ENCODE measurements around the gene ZBTB46. TPM values are rescaled to one million over a fixed set of nuclear protein-coding genes. Genes with fewer than 3 reads are reported as not detected.
"Not testable (repeated sequence)": the region's sequence is repeated elsewhere in the genome, so short reads cannot be mapped to it uniquely, and the experiment has no call there.

The ZBTB46 gene
- total and polyA plus RNA-seq, 9 donors = 14.2 to 20.9 (median 18.9) TPM

- H3K4me3 ChIP-seq (ENCODE audit: low read length) = no peak overlapping the region
- no peaks in the 10 kb centered on the region for H3K9me3 ChIP-seq (replicated peaks; ENCODE audit: control insufficient read depth, low read depth, low read length)
- H3K4me1 ChIP-seq (ENCODE audit: control insufficient read depth, insufficient read depth, low read length) = peaks cover 69% of the 10 kb centered on the region
- DNase-seq = peak; percentile 80
- 0% methylated on average over 2 of the region's 12 CpGs for WGBS (ENCODE audit: insufficient coverage)
- no peaks in the 10 kb centered on the region for H3K27me3 ChIP-seq (ENCODE audit: control insufficient read depth, insufficient read depth, low read length)
- peak overlapping the region; percentile 83 for H3K27ac ChIP-seq (ENCODE audit: low read length)
- H3K36me3 ChIP-seq (ENCODE audit: control insufficient read depth, insufficient read depth, low read length) = peaks cover 11% of the 10 kb centered on the region
Measured at GRCh38 chr20:63858393-63859165, 27.5 kb upstream of the ZBTB46 start.

GRCh38 chr20:63857764-63858392 lies 26.8 kb upstream of the ZBTB46 start:
- Histone ChIP-seq H3K4me1 (ENCODE audit: control insufficient read depth, insufficient read depth, low read length) (peaks cover 68% of the 10 kb centered on the region), H3K27me3 (ENCODE audit: control insufficient read depth, insufficient read depth, low read length) (no peaks in the 10 kb centered on the region), H3K9me3 (replicated peaks; ENCODE audit: control insufficient read depth, low read depth, low read length) (no peaks in the 10 kb centered on the region), H3K36me3 (ENCODE audit: control insufficient read depth, insufficient read depth, low read length) (peaks cover 6% of the 10 kb centered on the region), H3K4me3 (ENCODE audit: low read length) (no peak overlapping the region), H3K27ac (ENCODE audit: low read length) (peak overlapping the region; percentile 83)
- peak; percentile 84 for DNase-seq
- WGBS (ENCODE audit: insufficient coverage) = 7% methylated on average over 9 of the region's 14 CpGs

- peak overlapping the region; percentile 51 for H3K27ac ChIP-seq (ENCODE audit: low read length)
- no peaks in the 10 kb centered on the region for H3K27me3 ChIP-seq (ENCODE audit: control insufficient read depth, insufficient read depth, low read length)
- peaks cover 73% of the 10 kb centered on the region for H3K4me1 ChIP-seq (ENCODE audit: control insufficient read depth, insufficient read depth, low read length)
- WGBS (ENCODE audit: insufficient coverage) = 55% methylated on average over 19 of the region's 22 CpGs
- H3K9me3 ChIP-seq (replicated peaks; ENCODE audit: control insufficient read depth, low read depth, low read length) = no peaks in the 10 kb centered on the region
- H3K4me3 ChIP-seq (ENCODE audit: low read length) = no peak overlapping the region
- H3K36me3 ChIP-seq (ENCODE audit: control insufficient read depth, insufficient read depth, low read length) = no peaks in the 10 kb centered on the region
- DNase-seq = no peak
Measured at GRCh38 chr20:63856098-63856511, 25.0 kb upstream of the ZBTB46 start.

GRCh38 chr20:63855363-63856097 lies 24.5 kb upstream of the ZBTB46 start:
- H3K4me1 ChIP-seq (ENCODE audit: control insufficient read depth, insufficient read depth, low read length) = peaks cover 72% of the 10 kb centered on the region
- H3K27ac ChIP-seq (ENCODE audit: low read length) = peak overlapping the region; percentile 86
- H3K4me3 ChIP-seq (ENCODE audit: low read length) = peak overlapping the region; percentile 21
- H3K36me3 ChIP-seq (ENCODE audit: control insufficient read depth, insufficient read depth, low read length) = no peaks in the 10 kb centered on the region
- H3K9me3 ChIP-seq (replicated peaks; ENCODE audit: control insufficient read depth, low read depth, low read length) = no peaks in the 10 kb centered on the region
- DNase-seq = no peak
- 16% methylated on average over 25 of the region's 36 CpGs for WGBS (ENCODE audit: insufficient coverage)
- no peaks in the 10 kb centered on the region for H3K27me3 ChIP-seq (ENCODE audit: control insufficient read depth, insufficient read depth, low read length)

- 4% methylated on average over 18 of the region's 26 CpGs for WGBS (ENCODE audit: insufficient coverage)
- H3K4me3 ChIP-seq (ENCODE audit: low read length) = peak overlapping the region; percentile 21
- DNase-seq = peak; percentile 63
- H3K9me3 ChIP-seq (replicated peaks; ENCODE audit: control insufficient read depth, low read depth, low read length) = no peaks in the 10 kb centered on the region
- peaks cover 69% of the 10 kb centered on the region for H3K4me1 ChIP-seq (ENCODE audit: control insufficient read depth, insufficient read depth, low read length)
- H3K27ac ChIP-seq (ENCODE audit: low read length) = peak overlapping the region; percentile 86
- no peaks in the 10 kb centered on the region for H3K27me3 ChIP-seq (ENCODE audit: control insufficient read depth, insufficient read depth, low read length)
- H3K36me3 ChIP-seq (ENCODE audit: control insufficient read depth, insufficient read depth, low read length) = no peaks in the 10 kb centered on the region
Measured at GRCh38 chr20:63854766-63855362, 23.8 kb upstream of the ZBTB46 start.

- 10% methylated on average over 13 of the region's 17 CpGs for WGBS (ENCODE audit: insufficient coverage)
- Histone ChIP-seq H3K9me3 (replicated peaks; ENCODE audit: control insufficient read depth, low read depth, low read length) (no peaks in the 10 kb centered on the region), H3K4me1 (ENCODE audit: control insufficient read depth, insufficient read depth, low read length) (peaks cover 64% of the 10 kb centered on the region), H3K27ac (ENCODE audit: low read length) (peak overlapping the region; percentile 86), H3K4me3 (ENCODE audit: low read length) (peak overlapping the region; percentile 21), H3K27me3 (ENCODE audit: control insufficient read depth, insufficient read depth, low read length) (no peaks in the 10 kb centered on the region), H3K36me3 (ENCODE audit: control insufficient read depth, insufficient read depth, low read length) (no peaks in the 10 kb centered on the region)
- DNase-seq = peak; percentile 77
Measured at GRCh38 chr20:63854069-63854765, 23.2 kb upstream of the ZBTB46 start.

GRCh38 chr20:63853733-63854068 lies 22.6 kb upstream of the ZBTB46 start:
- H3K27me3 ChIP-seq (ENCODE audit: control insufficient read depth, insufficient read depth, low read length); H3K36me3 ChIP-seq (ENCODE audit: control insufficient read depth, insufficient read depth, low read length); H3K4me3 ChIP-seq (ENCODE audit: low read length); DNase-seq; H3K9me3 ChIP-seq (replicated peaks; ENCODE audit: control insufficient read depth, low read depth, low read length): not testable (repeated sequence)
- Histone ChIP-seq H3K4me1 (ENCODE audit: control insufficient read depth, insufficient read depth, low read length) (peaks cover 59% of the 10 kb centered on the region), H3K27ac (ENCODE audit: low read length) (peak overlapping the region; percentile 86)
- 51% methylated on average over 4 of the region's 4 CpGs for WGBS (ENCODE audit: insufficient coverage)

GRCh38 chr20:63851548-63851943 lies 20.5 kb upstream of the ZBTB46 start:
- H3K27ac ChIP-seq (ENCODE audit: low read length); H3K4me3 ChIP-seq (ENCODE audit: low read length); H3K27me3 ChIP-seq (ENCODE audit: control insufficient read depth, insufficient read depth, low read length); H3K36me3 ChIP-seq (ENCODE audit: control insufficient read depth, insufficient read depth, low read length); H3K9me3 ChIP-seq (replicated peaks; ENCODE audit: control insufficient read depth, low read depth, low read length); DNase-seq: not testable (repeated sequence)
- WGBS (ENCODE audit: insufficient coverage) = 65% methylated on average over 4 of the region's 14 CpGs
- H3K4me1 ChIP-seq (ENCODE audit: control insufficient read depth, insufficient read depth, low read length) = peaks cover 58% of the 10 kb centered on the region

- H3K27me3 ChIP-seq (ENCODE audit: control insufficient read depth, insufficient read depth, low read length) = no peaks in the 10 kb centered on the region
- no peak overlapping the region for H3K27ac ChIP-seq (ENCODE audit: low read length)
- H3K4me3 ChIP-seq (ENCODE audit: low read length) = no peak overlapping the region
- H3K36me3 ChIP-seq (ENCODE audit: control insufficient read depth, insufficient read depth, low read length) = no peaks in the 10 kb centered on the region
- 71% methylated on average over 18 of the region's 27 CpGs for WGBS (ENCODE audit: insufficient coverage)
- DNase-seq = no peak
- H3K9me3 ChIP-seq (replicated peaks; ENCODE audit: control insufficient read depth, low read depth, low read length) = no peaks in the 10 kb centered on the region
- peaks cover 59% of the 10 kb centered on the region for H3K4me1 ChIP-seq (ENCODE audit: control insufficient read depth, insufficient read depth, low read length)
Measured at GRCh38 chr20:63850689-63851547, 19.9 kb upstream of the ZBTB46 start.
